IMR-90 (cell line): ENCODE data around the gene COL17A1.

Experiments used
- BHLHE40 ChIP-seq: fragments of 150-350 bp; IDR thresholded peaks from 2 replicates; pipeline ENCODE4 v1.6.1; 2016; ENCODE audit warnings: mild to moderate bottlenecking, low read depth, low read length
- CEBPB ChIP-seq: IDR thresholded peaks from 2 replicates; pipeline ENCODE4 v1.6.1; 2012; ENCODE audit warnings: low read depth, low read length, improper control_type of control experiment
- CHD1 ChIP-seq: IDR thresholded peaks from 2 replicates; pipeline ENCODE4 v1.6.1; 2012; ENCODE audit warnings: low read depth, low read length, improper control_type of control experiment
- CTCF ChIP-seq: conservative IDR thresholded peaks from 2 replicates; pipeline ENCODE4 v1.5.1; 2012; ENCODE audit warnings: mild to moderate bottlenecking, low read depth, low read length, improper control_type of control experiment
- MAFK ChIP-seq: IDR thresholded peaks from 2 replicates; pipeline ENCODE4 v1.6.1; 2012; ENCODE audit warnings: low read depth, low read length, improper control_type of control experiment
- MAZ ChIP-seq: IDR thresholded peaks from 2 replicates; pipeline ENCODE4 v1.6.1; 2012; ENCODE audit warnings: low read depth, mild to moderate bottlenecking, low read length, improper control_type of control experiment, moderate library complexity, borderline replicate concordance
- POLR2A ChIP-seq: IDR thresholded peaks from 2 replicates; pipeline ENCODE4 v1.6.1; 2012; ENCODE audit warnings: mild to moderate bottlenecking, low read depth, low read length
- RAD21 ChIP-seq: IDR thresholded peaks from 2 replicates; pipeline ENCODE4 v1.6.1; 2012; ENCODE audit warnings: low read length, improper control_type of control experiment
- RCOR1 ChIP-seq: IDR thresholded peaks from 2 replicates; pipeline ENCODE4 v1.6.1; 2012; ENCODE audit warnings: mild to moderate bottlenecking, low read length, improper control_type of control experiment; ENCODE audit not compliant: insufficient replicate concordance
- RFX5 ChIP-seq: IDR thresholded peaks from 2 replicates; pipeline ENCODE4 v1.8.0; 2012; ENCODE audit warnings: low read depth, mild to moderate bottlenecking, low read length, moderate library complexity
- TF ChIP-seq, protein P1 (sequence below): fragments of 150-350 bp; IDR thresholded peaks from 2 replicates; pipeline ENCODE4 v1.6.1; 2016; ENCODE audit warnings: low read depth, mild to moderate bottlenecking, low read length, moderate library complexity, borderline replicate concordance
- TF ChIP-seq, protein P2 (sequence below): fragments of 150-350 bp; IDR thresholded peaks from 2 replicates; pipeline ENCODE4 v1.6.1; 2017; ENCODE audit warnings: mild to moderate bottlenecking, antibody characterized with exemption, low read length, low read depth

- TF ChIP-seq, protein P1, sequence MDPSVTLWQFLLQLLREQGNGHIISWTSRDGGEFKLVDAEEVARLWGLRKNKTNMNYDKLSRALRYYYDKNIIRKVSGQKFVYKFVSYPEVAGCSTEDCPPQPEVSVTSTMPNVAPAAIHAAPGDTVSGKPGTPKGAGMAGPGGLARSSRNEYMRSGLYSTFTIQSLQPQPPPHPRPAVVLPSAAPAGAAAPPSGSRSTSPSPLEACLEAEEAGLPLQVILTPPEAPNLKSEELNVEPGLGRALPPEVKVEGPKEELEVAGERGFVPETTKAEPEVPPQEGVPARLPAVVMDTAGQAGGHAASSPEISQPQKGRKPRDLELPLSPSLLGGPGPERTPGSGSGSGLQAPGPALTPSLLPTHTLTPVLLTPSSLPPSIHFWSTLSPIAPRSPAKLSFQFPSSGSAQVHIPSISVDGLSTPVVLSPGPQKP = no peak
- TF ChIP-seq RAD21 (no peak), CTCF (no peak), MAZ (no peak), POLR2A (no peak), CHD1 (no peak), RCOR1 (no peak), CEBPB (no peak), MAFK (no peak), RFX5 (no peak), BHLHE40 (no peak)
- TF ChIP-seq, protein P2, sequence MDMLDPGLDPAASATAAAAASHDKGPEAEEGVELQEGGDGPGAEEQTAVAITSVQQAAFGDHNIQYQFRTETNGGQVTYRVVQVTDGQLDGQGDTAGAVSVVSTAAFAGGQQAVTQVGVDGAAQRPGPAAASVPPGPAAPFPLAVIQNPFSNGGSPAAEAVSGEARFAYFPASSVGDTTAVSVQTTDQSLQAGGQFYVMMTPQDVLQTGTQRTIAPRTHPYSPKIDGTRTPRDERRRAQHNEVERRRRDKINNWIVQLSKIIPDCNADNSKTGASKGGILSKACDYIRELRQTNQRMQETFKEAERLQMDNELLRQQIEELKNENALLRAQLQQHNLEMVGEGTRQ = no peak
Measured at GRCh38 chr10:104046651-104047050, 39.0 kb downstream of the COL17A1 start.
